Lower leg skin (tissue), 3 donors: ENCODE results near the gene BTBD17.

Experiments
- POLR2A ChIP-seq, 2 donors: fragments of 450-650 bp; IDR thresholded peaks; one replicate each; pipeline ENCODE4 v1.6.1; 2016 to 2017; ENCODE audit warnings: antibody characterized with exemption in 2 of 2, mild to moderate bottlenecking in 1 of 2, moderate library complexity in 1 of 2
- TF ChIP-seq, protein P1 (sequence below), 3 donors: fragments of 450-650 bp; IDR thresholded peaks; one replicate each; pipeline ENCODE4 v1.5.1; 2016; ENCODE audit warnings: antibody characterized with exemption in 3 of 3, mild to moderate bottlenecking in 3 of 3, moderate library complexity in 2 of 3

DNA sequence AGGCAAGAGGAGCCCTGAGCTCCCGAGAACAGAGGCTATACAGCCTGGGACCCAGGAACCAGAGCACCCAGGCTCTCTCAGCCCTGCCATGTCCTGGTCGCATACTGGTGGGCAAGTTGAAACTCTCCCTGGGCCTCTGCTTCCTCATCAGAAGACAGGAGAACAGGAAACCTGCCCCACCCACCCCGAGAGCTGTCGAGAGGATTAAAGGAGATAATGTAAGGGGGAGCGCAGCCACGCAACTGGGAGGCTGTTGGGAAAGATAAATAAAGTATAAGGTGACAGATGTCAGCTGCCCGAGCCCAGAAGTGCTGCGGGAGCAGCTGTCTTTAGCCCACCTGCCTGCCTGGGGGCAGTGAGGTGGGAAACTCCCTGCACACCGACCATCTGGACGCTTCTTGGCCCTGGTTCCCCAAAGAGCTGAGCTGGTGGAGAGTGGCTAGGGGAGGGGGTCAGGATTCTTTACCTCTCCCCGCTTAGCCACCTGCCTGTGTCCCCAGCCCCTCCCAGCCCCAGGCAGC lies 28.8 kb downstream of the BTBD17 start:
- TF ChIP-seq, protein P1, sequence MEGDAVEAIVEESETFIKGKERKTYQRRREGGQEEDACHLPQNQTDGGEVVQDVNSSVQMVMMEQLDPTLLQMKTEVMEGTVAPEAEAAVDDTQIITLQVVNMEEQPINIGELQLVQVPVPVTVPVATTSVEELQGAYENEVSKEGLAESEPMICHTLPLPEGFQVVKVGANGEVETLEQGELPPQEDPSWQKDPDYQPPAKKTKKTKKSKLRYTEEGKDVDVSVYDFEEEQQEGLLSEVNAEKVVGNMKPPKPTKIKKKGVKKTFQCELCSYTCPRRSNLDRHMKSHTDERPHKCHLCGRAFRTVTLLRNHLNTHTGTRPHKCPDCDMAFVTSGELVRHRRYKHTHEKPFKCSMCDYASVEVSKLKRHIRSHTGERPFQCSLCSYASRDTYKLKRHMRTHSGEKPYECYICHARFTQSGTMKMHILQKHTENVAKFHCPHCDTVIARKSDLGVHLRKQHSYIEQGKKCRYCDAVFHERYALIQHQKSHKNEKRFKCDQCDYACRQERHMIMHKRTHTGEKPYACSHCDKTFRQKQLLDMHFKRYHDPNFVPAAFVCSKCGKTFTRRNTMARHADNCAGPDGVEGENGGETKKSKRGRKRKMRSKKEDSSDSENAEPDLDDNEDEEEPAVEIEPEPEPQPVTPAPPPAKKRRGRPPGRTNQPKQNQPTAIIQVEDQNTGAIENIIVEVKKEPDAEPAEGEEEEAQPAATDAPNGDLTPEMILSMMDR (IDR thresholded peaks at IDR 0.05) = no peak
- TF ChIP-seq POLR2A (IDR thresholded peaks at IDR 0.05) = no peak
